G401.6 (cell line): ENCODE data around the gene LSP1.

Experiments
- FAIRE-seq: peaks from 2 replicates; lab custom pipeline; 2012; peaks lifted over from hg19 to GRCh38; lab: Jason Lieb, UNC

Gene LSP1

DNA sequence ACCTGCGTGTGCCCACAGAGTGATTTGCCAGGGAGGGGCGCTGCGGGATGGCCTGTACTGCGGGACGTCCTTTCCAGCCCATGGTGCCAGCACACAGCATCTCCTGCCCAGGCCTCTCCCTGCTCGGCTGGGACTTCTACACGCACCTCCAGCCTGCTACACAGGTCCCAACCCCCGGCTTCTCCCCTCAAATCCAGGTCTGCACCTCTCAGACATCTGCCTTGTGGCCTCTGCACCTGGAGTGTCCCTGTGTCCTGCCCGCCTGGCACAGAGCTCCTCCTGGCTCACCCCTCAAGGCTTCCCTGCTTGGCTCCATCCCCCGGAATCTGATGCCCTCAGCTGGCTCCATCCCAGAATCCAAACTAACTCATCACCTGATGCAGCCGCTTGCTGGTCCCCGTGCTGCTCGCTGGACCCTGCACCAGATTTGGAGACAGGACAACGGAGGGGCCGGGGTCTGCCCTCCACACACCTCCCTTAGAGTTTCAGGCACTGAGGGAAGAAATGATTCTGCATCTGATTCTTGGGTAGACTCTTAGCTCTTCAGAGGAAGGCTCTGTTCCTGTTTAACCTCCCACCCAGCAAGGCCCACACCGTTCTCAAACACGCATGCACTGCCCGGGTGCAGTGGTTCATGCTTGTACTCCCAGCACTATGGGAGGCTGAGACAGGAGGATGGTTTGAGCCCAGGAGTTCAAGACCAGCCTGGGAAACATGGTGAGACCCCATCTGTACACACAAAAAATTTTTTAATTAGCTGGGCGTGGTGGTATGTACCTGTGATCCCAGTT is 4.0 kb upstream of the LSP1 start:
- no peak for FAIRE-seq

DNA sequence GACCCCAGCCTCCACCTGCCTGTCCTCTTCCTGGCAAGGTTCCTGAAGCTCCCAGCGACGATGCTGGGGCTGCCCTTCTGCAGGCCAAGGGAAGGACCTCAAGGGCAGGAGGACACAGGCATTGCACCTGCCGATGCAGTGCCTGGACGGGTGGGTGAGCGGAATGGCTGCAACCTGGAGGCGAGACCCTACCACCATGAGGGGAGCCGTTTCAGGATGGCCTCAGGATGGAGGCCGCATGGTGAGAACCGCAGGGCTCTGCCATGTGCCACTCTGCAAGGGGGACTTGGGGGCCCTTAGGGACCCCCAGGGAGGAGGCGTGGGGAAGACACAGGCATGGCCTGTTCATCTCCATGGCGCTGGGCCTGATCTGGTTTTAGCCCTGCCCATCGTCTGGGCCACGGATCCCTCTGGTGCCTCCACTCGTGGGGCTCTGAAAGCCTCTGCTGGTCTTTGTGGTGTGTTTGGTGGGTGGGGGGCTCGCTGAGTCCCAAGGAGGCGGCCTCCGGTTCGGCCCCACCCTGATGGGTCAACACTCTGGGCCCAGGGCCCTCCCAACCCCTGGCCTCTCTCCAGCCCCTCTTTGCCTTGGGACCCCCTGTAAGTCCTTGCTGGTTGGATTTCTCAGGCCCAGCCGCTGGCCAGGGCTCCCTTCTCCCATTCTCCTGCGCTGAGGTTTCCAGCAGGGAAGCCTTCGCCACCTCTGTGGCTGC is 1.3 kb upstream of the LSP1 start:
- no peak for FAIRE-seq

DNA sequence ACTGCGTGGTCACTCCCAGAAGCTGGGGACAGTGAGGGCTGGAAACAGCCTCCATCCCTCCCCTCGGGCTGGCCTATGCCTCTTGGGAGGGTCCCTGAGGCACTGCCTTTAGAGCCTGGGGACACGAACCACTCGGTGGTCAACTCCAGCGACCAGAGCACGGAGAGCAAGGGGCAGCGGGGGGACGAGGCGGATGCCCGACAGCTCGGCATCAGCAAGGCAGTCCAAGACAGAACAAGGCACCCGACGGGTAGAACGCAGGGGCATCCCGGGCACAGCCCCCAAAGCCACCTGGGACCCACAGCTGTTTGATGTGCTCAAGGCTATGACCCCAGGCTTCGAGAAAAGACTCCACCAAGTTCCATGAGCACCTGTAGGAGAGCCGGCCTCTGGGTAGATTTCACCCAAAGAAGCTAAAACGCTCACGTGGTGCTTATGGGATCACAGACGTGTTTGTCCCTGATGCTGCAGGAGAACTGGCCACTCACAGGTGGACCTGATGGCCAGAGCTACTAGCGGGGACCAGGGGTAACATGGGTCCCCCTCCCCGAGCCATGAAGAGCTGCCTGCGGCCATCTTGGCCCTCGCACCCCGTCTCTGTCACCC is 510 bp upstream of the LSP1 start:
- FAIRE-seq, result no peak

DNA sequence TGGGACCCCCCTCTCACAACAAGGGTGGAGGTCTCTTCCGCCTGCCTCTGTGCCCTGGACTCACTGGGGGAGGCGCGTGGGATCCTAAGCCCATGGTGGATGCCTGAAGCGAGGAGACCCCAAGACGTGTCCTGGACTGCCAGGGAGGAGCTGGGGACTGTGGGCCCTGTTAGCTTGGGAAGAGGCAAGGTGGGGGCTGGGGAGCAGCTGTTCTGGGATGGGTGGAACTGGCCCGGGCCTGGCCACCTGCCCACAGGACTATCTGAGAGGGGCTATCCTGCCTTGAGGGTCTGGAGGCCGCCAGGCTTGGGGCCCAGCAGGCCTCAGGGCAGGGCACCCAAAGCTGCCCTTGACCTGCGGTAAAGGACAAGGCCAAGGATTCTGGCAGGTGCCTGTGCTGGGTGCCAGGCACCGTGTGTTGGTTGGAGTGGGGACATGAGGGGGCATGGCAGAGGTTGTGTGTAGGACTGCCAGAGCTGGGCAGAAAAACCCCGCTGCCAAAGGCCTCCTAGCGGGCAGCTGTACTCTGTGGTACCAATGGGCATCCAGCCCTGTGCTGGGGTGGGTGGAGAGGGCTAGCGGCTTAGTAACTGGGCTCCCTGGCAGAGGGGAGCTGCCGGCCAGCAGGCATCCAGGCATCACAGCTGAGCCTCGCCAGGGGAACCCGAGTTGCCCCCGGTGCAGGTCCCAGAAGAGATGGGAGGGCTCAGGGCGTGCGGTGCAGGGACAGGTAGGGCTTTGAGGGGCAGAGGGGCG is 670 bp downstream of the LSP1 start:
- no peak for FAIRE-seq

DNA sequence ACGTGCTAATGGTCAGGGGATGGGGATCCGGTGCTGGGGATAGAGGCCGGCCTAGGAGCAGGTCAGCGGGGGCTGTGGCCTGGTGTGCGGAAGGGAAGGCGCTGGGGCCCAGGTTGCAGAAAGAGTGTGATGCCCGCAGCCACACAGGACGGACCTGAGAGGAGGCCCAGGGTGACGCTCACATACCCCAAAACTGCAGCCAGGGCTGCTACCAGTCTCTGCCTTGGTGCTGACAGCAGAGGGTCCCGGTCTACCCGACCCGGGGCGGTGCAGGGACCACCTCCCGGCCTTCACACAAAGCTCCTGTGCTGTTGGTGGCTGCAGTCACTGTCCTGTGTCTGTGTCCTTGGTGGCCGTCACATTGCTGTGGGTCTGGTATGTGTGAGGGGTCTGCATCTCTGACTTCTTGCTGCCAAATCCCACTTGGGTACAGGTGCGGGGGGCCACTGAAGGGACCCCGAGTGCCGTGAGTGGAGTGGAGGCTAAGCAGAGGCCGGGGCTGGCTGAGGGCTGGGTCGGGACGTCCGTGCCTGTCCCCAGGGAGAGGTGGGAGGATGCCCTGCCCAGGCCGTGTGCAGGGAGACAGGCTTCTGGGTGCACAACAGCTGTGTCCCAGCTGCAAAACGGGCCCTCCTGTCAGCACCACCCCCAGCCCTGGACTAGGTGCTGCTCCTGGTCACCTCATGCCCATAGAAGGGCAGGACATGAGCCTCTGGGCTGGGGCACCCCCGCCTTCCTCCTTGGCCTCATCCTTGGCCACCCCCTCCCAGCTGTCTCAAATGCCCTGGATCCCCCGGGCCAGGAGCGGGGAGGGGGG is 1.5 kb downstream of the LSP1 start:
- no peak for FAIRE-seq

DNA sequence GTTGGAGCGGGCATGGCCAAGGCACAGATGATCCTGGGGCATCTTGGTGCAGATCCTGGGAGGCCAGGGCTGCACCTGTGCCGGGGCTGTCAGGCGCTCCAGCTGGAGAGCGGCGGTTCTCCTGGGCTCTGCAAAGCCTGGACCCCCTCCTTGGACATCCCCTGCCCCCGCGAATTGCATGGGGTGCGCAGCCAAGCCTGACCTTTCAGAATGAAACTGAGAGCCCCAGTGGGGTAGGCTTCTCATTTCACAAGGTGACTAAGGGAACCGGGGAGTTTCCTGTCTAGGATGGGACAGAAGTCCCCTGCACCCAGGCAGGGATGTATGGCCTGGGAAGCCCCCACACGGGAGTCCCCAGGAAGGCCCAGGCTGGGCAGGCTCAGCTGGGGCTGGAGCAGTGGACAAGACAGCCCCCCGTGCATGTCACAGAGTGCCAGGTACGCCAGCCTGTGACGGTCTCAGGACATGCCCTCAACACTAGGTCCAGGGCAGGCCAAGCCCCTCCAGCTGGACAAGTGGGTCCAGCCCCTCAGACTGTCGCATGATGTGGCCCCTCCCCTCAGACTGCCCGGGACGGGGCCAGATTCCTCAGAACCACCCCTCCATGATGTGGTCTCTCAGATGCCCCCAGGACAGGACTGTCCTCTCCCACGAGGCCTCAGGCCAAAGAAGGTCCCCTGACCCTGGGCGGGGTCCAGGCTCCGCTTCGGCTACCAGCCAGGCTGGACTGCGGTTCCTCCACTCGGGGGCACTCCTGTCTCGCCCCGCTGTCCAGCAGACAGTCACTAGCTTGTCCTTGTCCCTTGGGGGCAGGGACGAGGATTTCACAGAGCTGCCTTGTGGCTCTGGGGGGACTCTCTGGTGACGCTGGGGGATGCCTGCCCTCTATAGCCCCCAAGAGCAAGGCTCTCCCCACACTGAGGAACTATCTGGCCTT is 2.3 kb downstream of the LSP1 start:
- FAIRE-seq, result no peak

DNA sequence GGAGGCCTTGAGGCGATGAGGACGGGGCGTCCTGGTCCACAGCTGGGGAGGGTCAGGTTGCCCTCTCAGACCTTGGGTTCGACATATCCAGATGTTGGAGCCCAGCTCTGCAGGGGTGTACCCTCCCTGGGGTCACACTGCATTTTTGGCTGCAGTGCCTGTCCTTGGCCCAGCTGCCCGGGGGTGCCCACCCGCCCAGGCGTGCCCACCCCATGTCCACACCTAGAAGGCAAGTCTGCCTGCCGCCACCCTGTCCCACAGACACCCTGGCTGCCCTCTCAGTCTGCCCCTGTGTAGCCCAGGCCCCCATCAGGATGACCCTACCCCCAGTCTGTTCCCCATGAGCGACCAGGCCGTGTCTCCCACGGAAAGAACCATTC is 3.0 kb downstream of the LSP1 start:
- no peak for FAIRE-seq

DNA sequence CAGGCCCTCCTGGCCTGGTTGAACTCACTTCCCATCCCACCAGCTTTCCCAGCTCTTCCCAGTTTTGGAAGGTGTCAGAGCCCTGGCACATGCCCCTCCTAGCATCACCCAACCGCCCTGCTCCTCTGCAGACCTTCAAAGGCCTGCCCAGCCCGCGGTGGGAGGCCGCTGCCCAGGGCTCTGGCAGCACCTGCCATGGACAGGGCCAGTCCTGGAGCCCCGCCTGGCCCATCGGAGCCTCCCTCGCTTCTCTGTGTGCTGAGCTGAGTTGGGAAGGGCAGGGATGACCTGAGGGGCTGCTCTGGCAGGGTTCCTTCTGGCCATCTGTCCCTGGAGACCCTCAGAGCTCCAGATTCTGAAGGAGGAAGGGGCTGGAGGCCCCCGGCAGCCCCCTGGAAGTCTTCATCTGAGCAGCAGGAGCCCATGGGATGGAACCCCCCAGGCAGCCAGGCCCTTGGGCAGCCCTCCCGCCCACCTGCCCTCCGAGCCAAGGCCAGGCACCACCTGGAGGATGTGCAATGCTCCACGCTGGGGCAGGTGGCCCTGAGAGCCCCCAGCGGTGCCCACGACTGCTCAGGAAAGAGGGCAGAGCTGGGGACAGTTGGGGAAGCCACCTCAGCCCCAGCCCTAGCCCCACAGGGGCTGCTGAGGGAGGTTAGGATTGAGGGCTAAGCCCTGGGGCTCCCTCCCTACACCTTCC is 3.6 kb downstream of the LSP1 start:
- FAIRE-seq, result no peak

DNA sequence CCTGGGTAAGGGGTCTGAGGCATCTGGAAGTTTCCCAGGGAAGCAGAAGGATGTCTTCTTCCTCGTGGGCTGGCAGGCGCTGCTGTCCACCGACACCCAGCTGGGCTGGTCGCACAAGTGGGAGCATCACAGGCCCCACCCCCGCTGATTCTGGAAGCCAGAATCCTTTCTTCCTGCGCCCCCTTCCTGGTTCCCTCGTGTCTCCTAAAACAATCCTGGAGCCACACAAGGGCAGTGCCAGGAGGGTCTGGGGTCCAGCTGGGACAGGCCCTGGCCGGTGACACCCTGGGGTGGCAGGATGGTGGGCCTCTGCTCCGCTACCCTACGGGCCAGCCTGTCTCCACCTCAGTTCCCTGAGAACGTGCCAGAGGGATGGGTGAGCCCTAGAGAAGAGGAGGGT is 4.2 kb downstream of the LSP1 start:
- FAIRE-seq, result no peak

DNA sequence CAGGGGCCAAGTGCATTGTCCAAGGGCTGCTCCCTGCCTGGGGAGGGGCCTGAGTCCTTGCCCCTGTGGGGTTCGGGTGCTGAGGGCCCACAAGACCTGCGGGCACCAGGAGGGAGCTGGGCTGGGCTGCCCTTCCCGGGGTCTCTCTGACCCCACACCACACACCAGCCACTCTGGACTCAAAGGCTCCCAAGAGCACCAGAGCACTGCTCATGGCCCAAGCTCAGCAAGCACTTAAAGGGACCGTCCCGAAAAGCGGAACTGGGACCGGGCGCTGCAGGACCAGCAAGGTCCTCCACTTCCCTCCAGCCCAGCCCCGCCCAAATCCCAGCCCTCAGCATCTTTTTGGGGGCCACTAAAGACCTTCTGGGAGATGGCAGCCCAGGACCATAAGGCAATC is 5.3 kb downstream of the LSP1 start:
- no peak for FAIRE-seq

DNA sequence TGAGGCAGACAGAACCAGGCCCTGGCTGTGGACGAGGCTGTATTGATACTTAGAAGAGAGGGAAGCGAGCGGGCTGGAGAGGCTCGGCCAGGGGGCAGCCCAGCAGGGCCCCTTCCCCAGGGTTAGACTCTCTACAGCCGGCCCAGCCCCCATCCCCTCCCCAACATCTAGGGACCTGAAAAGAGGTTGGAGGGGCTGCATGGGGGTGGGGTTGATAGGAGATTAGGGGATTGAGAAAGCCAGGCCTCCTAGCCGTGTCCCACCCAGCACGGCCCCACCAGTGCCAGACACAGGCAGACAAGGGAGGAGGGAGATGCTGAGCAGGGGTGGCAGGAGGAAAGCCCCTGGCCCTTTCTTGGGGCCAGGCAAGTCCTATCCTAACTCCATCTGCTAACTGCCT is 5.7 kb downstream of the LSP1 start:
- no peak for FAIRE-seq

DNA sequence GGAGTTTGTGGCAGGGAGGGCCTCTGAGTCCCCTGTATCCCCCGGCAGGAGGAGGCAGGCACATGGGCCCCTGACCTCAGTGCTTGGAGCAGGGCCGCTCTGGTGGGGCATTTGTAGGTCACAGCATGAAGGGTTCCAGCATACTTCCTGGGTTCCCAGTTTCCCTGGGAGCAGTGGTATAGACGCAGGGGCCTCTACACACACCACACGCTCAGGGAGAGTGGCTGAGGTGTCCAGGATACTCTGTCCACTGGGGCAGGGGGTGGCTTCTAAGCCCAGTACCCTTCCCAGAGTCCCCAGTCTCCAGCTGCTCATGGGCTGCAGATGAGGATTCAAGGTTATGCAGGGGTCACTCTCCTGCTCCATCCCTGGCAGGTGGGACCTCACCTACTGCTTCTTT is 6.1 kb downstream of the LSP1 start:
- FAIRE-seq, result no peak

DNA sequence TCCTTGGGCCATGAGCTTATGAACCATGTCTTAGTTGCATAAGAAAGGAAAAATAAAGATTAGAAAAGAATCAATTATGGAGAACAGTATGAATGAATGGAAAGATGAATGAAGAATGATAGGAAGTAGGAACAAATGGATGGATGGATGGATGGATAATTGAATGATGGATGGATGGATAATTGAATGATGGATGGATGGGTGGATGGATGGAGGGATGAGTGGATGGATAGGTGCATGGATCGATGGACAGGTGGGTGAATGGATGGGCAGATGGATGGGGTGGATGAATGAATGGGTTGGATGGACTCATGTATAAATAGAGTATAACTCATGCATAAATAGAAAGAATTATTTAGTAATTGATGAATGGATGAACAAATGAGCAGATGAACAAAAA is 7.2 kb downstream of the LSP1 start:
- FAIRE-seq, result no peak

DNA sequence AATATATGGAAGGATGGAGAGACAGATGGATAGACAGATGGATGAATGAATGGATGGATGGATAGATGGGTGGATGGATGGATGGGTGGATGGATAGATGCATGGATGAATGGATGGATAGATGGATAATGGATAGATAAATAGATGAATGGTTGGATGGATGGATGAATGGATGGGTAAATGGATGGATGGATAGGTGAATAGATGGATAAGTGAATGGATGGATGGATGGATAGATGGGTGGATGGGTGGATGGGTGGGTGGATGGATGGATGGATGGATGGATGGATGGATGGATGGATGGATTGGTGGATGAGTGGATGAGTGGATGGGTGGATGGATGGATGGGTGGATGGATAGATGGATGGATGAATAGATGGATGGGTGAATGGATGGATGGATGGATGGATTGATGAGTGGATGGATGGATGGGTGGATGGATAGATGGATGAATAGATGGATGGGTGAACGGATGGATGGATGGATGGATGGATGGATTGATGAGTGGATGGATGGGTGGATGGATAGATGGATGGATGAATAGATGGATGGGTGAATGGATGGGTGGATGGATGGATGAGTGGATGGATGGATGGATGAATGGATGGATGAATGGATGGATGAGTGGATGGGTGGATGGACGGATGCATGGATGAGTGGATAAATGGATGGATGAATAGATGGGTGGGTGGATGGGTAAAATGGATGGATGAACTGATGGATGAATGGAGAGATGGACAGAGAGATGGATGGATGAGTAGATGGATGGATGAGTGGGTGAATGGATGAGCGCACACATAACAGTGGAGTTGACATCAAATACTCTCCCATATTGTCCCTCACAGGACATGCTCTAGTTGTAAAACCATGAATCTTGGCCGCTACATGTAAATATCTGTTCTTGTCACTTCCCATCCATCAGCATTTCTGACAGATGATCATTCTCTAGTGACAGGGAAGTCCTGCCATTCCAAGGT is 8.8 kb downstream of the LSP1 start:
- no peak for FAIRE-seq

DNA sequence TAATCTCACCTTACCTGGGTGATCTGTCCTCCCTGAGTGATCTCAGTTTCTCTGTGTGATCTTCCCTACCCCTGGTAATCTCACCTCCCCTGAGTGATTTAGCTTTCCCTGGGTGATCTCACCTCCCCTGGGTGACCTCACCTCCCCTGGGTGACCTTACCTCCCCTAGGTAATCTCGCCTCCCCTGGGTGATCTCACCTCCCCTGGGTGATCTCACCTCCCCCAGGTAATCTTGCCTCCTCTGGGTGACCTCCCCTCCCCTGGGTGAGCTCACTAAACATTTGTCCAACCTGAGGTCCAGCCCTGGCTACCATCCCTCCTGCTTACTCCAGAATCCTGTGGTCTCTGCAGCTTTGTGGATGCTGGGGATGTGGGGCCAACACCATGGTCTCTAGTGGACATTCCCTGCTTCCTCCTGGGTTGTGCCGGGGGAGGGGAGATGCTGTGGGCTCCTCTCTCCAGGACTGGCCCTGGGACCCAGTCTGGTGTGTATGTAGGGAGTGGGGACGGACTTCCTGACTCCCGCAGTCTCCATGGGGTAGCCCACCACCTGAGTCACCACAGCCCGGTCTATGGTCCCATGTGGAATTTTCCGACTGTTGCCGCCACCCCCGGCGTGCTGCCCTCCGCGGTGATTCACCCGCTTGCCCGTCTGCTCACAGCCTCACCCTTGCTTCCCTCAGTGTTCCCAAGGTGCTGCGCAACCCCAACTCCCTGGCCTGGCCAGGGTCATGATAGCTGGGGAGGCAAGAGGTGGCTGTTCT is 9.9 kb downstream of the LSP1 start:
- FAIRE-seq, result no peak

DNA sequence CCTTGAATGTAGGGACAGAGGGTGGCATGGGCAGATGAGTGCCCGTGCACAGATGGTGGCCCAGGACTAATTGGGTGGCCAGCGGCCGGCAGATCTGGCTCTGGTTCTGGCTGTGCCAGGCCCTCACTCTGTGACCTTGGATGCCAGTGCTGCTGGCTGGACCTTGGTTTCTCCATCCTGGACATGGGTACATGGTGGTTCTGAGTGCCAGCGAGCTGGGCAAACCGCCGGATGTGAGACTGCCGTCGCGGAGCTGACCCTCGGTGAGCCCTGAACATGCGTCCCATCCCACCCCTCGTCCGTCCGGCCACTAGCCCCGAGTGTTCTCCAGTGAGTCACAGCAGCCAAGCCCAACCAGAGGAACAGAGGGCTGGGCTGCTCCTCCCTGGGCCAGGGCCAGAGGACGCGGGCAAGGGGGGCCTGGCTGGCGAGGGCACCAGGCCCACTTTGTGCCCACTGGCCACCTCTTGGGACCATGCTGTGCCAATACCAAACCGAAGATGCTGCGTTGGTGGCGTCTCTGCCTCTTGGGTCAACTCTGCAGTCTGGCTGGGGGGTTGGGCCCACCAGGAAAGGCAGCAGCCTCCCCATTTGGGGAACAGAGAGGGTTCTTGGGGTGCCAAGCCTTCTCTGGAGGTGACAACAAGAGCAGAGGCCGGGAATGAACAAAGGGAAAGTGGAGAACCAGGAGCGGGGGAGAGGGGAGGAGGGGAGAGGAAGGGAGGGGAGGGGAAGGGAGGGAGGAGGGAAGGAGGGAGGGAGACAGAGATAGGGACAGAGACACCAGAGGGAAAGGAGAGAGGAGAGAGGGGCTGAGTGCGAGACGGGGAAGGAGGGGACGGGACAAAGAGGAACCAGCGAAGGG is 10.7 kb downstream of the LSP1 start:
- no peak for FAIRE-seq

DNA sequence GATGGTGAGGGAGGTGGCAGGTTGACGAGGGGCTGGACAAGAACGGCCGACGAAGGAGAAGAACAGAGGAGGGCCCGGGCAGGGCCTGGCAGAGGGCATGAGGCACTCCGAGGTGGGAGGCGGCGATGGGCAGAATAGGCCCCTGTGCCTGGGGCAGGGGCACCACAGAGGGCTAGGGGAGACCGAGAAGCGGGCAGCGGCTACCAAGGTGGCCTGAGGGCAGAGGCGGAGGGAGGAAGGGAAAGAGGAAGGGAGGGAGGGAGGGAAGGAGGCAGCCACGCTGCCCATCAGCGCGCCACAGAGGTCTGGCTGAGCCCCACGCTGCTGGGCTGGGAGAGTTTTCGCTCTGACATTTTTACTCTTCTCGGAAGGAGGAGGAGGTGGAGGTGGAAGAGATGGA is 11.3 kb downstream of the LSP1 start:
- no peak for FAIRE-seq
